Measurements from ENCODE around the gene ZNF83.

The ZNF83 gene

GRCh38 chr19:52567921-52568320 lies 70.2 kb downstream of the ZNF83 start:
- no peak for DNase-seq (ENCODE audit: low spot score)

DNA sequence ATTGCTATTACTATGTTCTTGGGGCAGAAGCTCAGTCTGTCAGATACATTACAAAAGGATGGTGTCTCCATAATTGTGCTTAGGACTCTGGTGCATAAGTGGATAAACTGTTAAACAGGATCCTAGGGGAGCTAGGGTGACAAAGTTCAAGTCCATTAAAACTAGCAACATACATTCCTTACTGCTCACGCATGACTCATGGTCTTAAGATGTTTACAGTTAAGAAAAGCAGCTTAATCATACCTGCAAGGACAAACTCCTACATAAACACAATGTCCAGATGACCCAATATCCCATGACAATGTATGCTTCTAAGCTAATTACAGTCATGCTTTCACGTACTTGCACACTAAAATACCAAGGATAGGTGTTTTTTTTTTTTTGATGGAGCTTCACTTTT lies 71.6 kb downstream of the ZNF83 start:
- DNase-seq (ENCODE audit: low spot score) = no peak

GRCh38 chr19:52566121-52566520 lies 72.0 kb downstream of the ZNF83 start:
- no peak for DNase-seq (ENCODE audit: low spot score)
